Activated T-helper 17 cell treated with anti-CD3 and anti-CD28 coated beads, Interleukin-2, amount 50 U/mL, for 72 hours (primary cell): ENCODE measurements around the gene SCGB1D1. TPM values are rescaled to one million over a fixed set of nuclear protein-coding genes. Genes with fewer than 3 reads are reported as not detected.

Experiments used
- ATAC-seq: fragments of 150-1000 bp; cut with Tn5 transposase; replicated peaks from 2 replicates; pipeline ENCODE4 v1.10.0; 2021; ENCODE audit warnings: mild to moderate bottlenecking, moderate library complexity
- H3K27ac Mint-ChIP-seq: one replicate; pipeline ENCODE4 v1.8.0; 2022; ENCODE audit warnings: mixed read lengths
- H3K27me3 Mint-ChIP-seq: one replicate; pipeline ENCODE4 v1.8.0; 2022; ENCODE audit warnings: mixed read lengths
- H3K36me3 Mint-ChIP-seq: one replicate; pipeline ENCODE4 v1.8.0; 2022; ENCODE audit warnings: low read depth, mild to moderate bottlenecking, mixed read lengths
- H3K4me1 Mint-ChIP-seq: one replicate; pipeline ENCODE4 v1.8.0; 2022; ENCODE audit warnings: mixed read lengths
- H3K4me3 Mint-ChIP-seq: one replicate; pipeline ENCODE4 v1.8.0; 2022; ENCODE audit warnings: mild to moderate bottlenecking, mixed read lengths
- H3K9me3 Mint-ChIP-seq: one replicate; pipeline ENCODE4 v1.8.0; 2022; ENCODE audit warnings: mixed read lengths
- total RNA-seq, 2 donors: library from RNA; stranded (reverse); gene quantifications; one replicate each; pipeline ENCODE4 v1.2.3, GENCODE V29; 2022

The SCGB1D1 gene
- total RNA-seq, 2 donors from 2014 or later: not detected

DNA sequence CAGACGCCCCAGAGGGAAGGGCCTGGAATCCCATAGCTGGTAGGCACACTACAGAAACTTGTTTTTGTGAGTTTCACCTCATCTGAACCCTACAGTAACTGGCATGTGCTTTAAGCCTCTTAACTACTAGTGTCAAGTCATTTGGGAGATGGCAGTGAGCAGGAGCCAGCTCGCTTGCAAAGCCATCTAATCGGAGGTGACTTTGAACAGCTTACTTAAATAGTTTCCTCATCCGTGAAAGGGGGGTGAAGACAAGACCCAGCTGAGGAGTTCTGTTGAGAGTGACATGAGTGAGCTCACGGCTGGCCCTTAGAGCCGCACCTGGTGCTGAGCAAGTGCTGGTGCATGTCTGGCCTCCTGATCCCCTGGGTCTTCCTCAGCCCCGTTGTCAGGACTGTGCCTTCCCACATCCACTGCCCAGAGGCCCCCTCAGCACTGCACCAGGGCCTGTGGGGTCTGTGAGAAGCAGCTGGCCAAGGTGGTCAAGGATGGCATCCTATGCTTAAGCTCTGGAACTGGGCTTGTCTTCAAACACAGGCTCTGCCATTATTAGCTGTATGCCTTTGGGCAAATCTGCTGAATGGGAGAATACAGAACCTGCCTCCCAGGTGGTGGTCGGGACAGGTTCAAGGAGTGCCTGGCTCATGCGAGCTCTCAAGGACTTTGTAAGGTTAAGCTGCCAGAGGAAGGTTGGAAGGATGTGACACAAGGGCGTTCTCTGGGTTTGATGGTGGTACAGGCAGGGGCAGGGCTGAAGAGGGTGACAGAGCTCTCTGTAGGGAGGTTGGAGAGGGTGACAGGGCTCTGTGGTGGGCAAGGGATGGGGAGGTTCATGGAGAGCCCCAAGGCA is 38.9 kb upstream of the SCGB1D1 start:
- no peak for ATAC-seq
- Mint-ChIP-seq H3K4me3 (no peak overlapping the region), H3K4me1 (no peaks in the 10 kb centered on the region), H3K27me3 (no peaks in the 10 kb centered on the region), H3K36me3 (peaks cover 79% of the 10 kb centered on the region), H3K27ac (no peak overlapping the region), H3K9me3 (no peaks in the 10 kb centered on the region)

DNA sequence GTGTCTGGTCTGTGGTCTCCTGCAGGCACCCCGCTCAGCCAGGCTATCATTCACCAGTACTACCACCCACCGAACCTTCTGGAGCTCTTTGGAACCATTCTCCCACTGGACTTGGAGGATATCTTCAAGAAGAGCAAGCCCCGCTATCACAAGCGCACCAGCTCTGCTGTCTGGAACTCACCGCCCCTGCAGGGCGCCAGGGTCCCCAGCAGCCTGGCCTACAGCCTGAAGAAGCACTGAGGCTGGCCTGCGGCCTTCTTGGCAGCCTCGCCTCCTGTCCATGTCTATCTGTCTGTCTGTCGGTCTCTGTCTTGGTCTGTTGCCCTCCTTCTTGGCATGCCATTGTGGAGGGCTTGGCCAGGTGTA is 38.3 kb upstream of the SCGB1D1 start:
- Mint-ChIP-seq H3K9me3 (no peaks in the 10 kb centered on the region), H3K4me1 (no peaks in the 10 kb centered on the region), H3K27me3 (no peaks in the 10 kb centered on the region), H3K4me3 (no peak overlapping the region), H3K27ac (no peak overlapping the region), H3K36me3 (peaks cover 72% of the 10 kb centered on the region)
- ATAC-seq: no peak

GRCh38 chr11:62152245-62153086 is 37.5 kb upstream of the SCGB1D1 start:
- ATAC-seq: no peak
- no peaks in the 10 kb centered on the region for H3K27me3 Mint-ChIP-seq
- no peak overlapping the region for H3K27ac Mint-ChIP-seq
- H3K4me3 Mint-ChIP-seq: no peak overlapping the region
- no peaks in the 10 kb centered on the region for H3K9me3 Mint-ChIP-seq
- H3K4me1 Mint-ChIP-seq: no peaks in the 10 kb centered on the region
- H3K36me3 Mint-ChIP-seq: peaks cover 65% of the 10 kb centered on the region

- Mint-ChIP-seq H3K9me3 (no peaks in the 10 kb centered on the region), H3K4me1 (no peaks in the 10 kb centered on the region), H3K27ac (no peak overlapping the region), H3K36me3 (peaks cover 59% of the 10 kb centered on the region), H3K27me3 (no peaks in the 10 kb centered on the region), H3K4me3 (no peak overlapping the region)
- no peak for ATAC-seq
These were observed 37.0 kb upstream of the SCGB1D1 start for GRCh38 chr11:62153087-62153395.

DNA sequence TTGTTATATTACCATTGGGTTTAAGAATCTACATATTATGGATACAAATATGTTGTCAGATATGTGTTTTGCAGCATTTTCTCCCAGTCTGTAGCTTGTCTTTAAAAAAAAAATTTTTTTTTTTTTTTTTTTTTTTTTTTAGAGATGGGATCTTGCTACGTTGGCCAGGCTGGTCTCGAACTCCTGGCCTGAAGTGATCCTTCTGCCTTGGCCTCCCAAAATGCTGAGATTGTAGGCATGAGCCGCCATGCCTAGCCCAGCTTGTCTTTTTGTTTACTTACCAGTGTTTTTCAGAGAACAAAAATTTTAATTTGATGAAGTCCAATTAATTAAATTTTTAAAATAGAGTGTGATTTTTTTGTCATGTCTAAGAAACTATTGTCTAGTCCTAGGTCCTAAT is 36.4 kb upstream of the SCGB1D1 start:
- ATAC-seq: no peak
- no peaks in the 10 kb centered on the region for H3K27me3 Mint-ChIP-seq
- no peak overlapping the region for H3K4me3 Mint-ChIP-seq
- H3K27ac Mint-ChIP-seq: no peak overlapping the region
- H3K9me3 Mint-ChIP-seq: no peaks in the 10 kb centered on the region
- H3K36me3 Mint-ChIP-seq: peaks cover 56% of the 10 kb centered on the region
- H3K4me1 Mint-ChIP-seq: no peaks in the 10 kb centered on the region

DNA sequence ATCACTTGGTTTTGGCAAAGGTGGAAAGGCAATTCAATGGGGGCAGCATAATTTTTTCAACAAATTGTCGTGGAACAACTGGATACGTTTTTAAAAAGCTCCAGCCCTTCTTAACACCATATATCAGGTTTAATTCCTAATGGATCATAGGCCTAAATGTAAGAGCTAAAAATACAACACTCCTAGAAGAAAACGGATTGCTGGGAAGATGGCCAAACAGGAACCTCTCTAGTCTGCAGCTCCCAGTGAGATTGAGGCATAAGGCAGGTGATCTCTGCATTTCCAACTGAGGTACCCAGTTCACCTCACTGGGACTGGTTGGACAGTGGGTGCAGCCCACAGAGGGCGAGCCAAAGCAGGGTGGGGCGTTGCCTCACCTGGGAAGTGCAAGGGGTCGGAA is 32.4 kb upstream of the SCGB1D1 start:
- H3K4me3 Mint-ChIP-seq: no peak overlapping the region
- H3K27ac Mint-ChIP-seq: no peak overlapping the region
- no peak for ATAC-seq
- peaks cover 9% of the 10 kb centered on the region for H3K27me3 Mint-ChIP-seq
- peaks cover 20% of the 10 kb centered on the region for H3K36me3 Mint-ChIP-seq
- H3K4me1 Mint-ChIP-seq: no peaks in the 10 kb centered on the region
- H3K9me3 Mint-ChIP-seq: no peaks in the 10 kb centered on the region

- ATAC-seq: no peak
- Mint-ChIP-seq H3K27ac (no peak overlapping the region), H3K36me3 (no peaks in the 10 kb centered on the region), H3K4me3 (no peak overlapping the region), H3K27me3 (peaks cover 12% of the 10 kb centered on the region), H3K4me1 (peaks cover 2% of the 10 kb centered on the region), H3K9me3 (no peaks in the 10 kb centered on the region)
These were observed 23.6 kb upstream of the SCGB1D1 start for GRCh38 chr11:62166371-62166770.

DNA sequence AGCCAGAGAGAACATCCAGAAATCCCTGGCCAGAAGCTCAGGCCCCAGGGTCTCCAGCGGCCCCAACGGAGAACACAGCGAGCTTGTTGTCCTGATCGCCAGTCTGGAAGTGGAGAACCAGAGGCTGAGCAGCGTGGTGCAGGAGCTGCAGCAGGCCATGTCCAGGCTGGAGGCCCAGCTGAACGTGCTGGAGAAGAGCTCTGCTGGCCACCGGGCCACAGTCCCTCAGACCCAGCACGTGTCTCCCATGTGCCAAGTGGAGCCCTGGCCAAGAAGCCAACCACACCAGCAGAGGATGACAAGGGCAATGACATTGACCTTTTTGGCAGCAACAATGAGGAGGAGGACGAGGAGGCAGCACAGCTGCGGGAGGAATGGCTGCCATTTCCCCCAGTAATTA is 20.6 kb upstream of the SCGB1D1 start:
- H3K36me3 Mint-ChIP-seq: no peaks in the 10 kb centered on the region
- no peak overlapping the region for H3K4me3 Mint-ChIP-seq
- no peak for ATAC-seq
- H3K9me3 Mint-ChIP-seq: no peaks in the 10 kb centered on the region
- no peak overlapping the region for H3K27ac Mint-ChIP-seq
- H3K27me3 Mint-ChIP-seq: peaks cover 18% of the 10 kb centered on the region
- H3K4me1 Mint-ChIP-seq: peaks cover 4% of the 10 kb centered on the region

DNA sequence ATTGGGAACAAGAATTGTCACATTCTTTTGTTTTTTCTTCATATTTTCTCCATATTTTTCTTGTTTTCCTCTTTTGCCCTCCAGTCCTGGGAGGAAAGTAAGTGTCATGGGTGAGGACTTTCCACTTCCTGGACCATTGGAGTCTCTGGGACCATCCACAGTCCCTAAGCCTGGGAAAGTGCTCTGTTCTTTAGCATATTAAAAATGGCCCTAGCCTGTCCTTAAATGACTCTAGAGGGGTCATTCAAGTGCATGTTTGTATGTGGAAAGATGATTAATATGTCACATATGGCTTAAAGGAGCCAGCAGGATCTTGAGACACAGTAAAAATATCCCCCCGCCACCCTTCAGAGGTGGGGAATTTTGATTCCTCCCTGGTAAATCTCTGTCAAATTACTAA is 20.1 kb upstream of the SCGB1D1 start:
- Mint-ChIP-seq H3K9me3 (no peaks in the 10 kb centered on the region), H3K27ac (no peak overlapping the region), H3K27me3 (peaks cover 21% of the 10 kb centered on the region), H3K36me3 (no peaks in the 10 kb centered on the region), H3K4me3 (no peak overlapping the region), H3K4me1 (peaks cover 4% of the 10 kb centered on the region)
- no peak for ATAC-seq

- Mint-ChIP-seq H3K4me3 (peak overlapping the region; percentile 29), H3K4me1 (peaks cover 4% of the 10 kb centered on the region), H3K36me3 (no peaks in the 10 kb centered on the region), H3K9me3 (no peaks in the 10 kb centered on the region), H3K27me3 (peaks cover 23% of the 10 kb centered on the region), H3K27ac (no peak overlapping the region)
- peak; percentile 66 for ATAC-seq
These were observed 18.7 kb upstream of the SCGB1D1 start for GRCh38 chr11:62171261-62171723.

- peaks cover 4% of the 10 kb centered on the region for H3K4me1 Mint-ChIP-seq
- H3K36me3 Mint-ChIP-seq: no peaks in the 10 kb centered on the region
- H3K27me3 Mint-ChIP-seq: peaks cover 26% of the 10 kb centered on the region
- ATAC-seq: no peak
- H3K9me3 Mint-ChIP-seq: no peaks in the 10 kb centered on the region
- H3K27ac Mint-ChIP-seq: no peak overlapping the region
- H3K4me3 Mint-ChIP-seq: no peak overlapping the region
These were observed 17.7 kb upstream of the SCGB1D1 start for GRCh38 chr11:62172294-62172693.

DNA sequence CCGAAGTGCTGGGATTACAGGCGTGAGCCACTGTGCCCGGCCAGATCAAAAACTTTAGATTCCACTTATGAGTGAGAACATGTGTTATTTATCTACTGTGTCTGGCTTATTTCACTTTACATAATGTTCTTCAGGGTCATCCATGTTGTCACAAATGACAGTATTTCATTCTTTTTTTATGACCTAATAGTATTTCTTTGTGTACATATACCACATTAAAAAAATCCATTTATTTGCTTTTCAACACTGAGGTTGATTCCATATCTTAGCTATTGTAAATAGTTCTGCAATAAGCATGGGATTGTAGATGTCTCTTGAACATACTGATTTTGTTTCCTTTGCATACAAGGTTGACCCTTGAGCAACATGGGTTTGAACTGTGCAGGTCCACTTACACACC is 13.2 kb upstream of the SCGB1D1 start:
- no peaks in the 10 kb centered on the region for H3K36me3 Mint-ChIP-seq
- no peak overlapping the region for H3K27ac Mint-ChIP-seq
- no peak for ATAC-seq
- H3K27me3 Mint-ChIP-seq: peaks cover 14% of the 10 kb centered on the region
- H3K4me3 Mint-ChIP-seq: no peak overlapping the region
- H3K9me3 Mint-ChIP-seq: no peaks in the 10 kb centered on the region
- H3K4me1 Mint-ChIP-seq: no peaks in the 10 kb centered on the region

DNA sequence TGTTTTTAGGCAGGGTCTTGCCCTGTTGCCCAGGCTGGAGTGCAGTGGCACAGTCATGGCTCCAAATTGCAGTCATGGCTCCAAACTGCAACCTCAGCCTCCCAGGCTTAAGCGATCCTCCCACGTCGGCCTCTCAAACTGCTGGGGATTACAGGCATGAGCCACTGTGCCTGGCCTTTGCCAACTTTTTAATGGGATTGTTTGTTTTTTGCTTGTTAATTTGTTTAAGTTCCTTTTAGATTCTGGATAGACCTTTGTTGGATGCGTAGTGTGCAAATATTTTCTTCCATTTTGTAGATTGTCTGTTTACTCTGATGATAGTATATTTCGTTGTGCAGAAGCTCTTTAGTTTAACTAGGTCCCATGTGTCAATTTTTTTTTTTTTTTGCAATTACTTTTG is 10.0 kb upstream of the SCGB1D1 start:
- H3K9me3 Mint-ChIP-seq: no peaks in the 10 kb centered on the region
- peaks cover 16% of the 10 kb centered on the region for H3K27me3 Mint-ChIP-seq
- no peak overlapping the region for H3K4me3 Mint-ChIP-seq
- H3K36me3 Mint-ChIP-seq: no peaks in the 10 kb centered on the region
- H3K4me1 Mint-ChIP-seq: no peaks in the 10 kb centered on the region
- no peak overlapping the region for H3K27ac Mint-ChIP-seq
- ATAC-seq: no peak

DNA sequence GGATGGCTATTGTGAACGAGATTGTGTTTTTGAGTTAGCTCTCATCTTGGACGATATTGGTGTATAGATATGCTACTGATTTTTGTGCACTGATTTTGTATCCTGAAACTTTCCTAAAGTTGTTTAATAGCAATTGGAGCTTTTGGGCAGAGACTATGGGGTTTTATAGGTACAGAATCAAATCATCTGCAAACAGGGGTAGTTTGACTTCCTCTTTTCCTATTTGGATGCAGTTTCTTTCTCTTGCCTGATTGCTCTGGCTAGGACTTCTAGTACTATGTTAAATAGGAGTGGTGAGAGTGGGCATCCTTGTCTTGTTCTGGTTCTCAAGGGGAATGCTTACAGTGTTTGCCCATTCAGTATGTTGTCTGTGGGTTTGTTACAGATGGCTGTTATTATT is 8.9 kb upstream of the SCGB1D1 start:
- Mint-ChIP-seq H3K4me1 (no peaks in the 10 kb centered on the region), H3K27ac (no peak overlapping the region), H3K27me3 (peaks cover 17% of the 10 kb centered on the region), H3K4me3 (no peak overlapping the region), H3K9me3 (no peaks in the 10 kb centered on the region), H3K36me3 (no peaks in the 10 kb centered on the region)
- no peak for ATAC-seq
